ENCODE data around the gene PID1.

PID1 gene

GRCh38 chr2:229261076-229261475 is 10.0 kb downstream of the PID1 start:
- no peak for DNase-seq (ENCODE audit: low spot score)

GRCh38 chr2:229257985-229258384 is 13.1 kb downstream of the PID1 start:
- no peak for DNase-seq (ENCODE audit: low spot score)

GRCh38 chr2:229256376-229256775 is 14.7 kb downstream of the PID1 start:
- no peak for DNase-seq (ENCODE audit: low spot score)

- DNase-seq (ENCODE audit: low spot score): no peak
These were observed 16.9 kb downstream of the PID1 start for GRCh38 chr2:229254206-229254605.

- DNase-seq (ENCODE audit: low spot score): no peak
These were observed 18.1 kb downstream of the PID1 start for GRCh38 chr2:229252996-229253395.

GRCh38 chr2:229252280-229252679 is 18.8 kb downstream of the PID1 start:
- DNase-seq (ENCODE audit: low spot score): no peak

GRCh38 chr2:229249536-229249935 is 21.6 kb downstream of the PID1 start:
- DNase-seq (ENCODE audit: low spot score): no peak

- no peak for DNase-seq (ENCODE audit: low spot score)
These were observed 24.8 kb downstream of the PID1 start for GRCh38 chr2:229246334-229246733.

- DNase-seq (ENCODE audit: low spot score): no peak
These were observed 26.1 kb downstream of the PID1 start for GRCh38 chr2:229244975-229245374.

GRCh38 chr2:229243890-229244560 is 27.1 kb downstream of the PID1 start:
- no peak for DNase-seq (ENCODE audit: low spot score)

GRCh38 chr2:229240984-229241491 is 30.0 kb downstream of the PID1 start:
- no peak for DNase-seq (ENCODE audit: low spot score)

- DNase-seq (ENCODE audit: low spot score): no peak
These were observed 32.1 kb downstream of the PID1 start for GRCh38 chr2:229239021-229239420.

- DNase-seq (ENCODE audit: low spot score): no peak
These were observed 33.8 kb downstream of the PID1 start for GRCh38 chr2:229237270-229237669.

- DNase-seq (ENCODE audit: low spot score): no peak
These were observed 35.8 kb downstream of the PID1 start for GRCh38 chr2:229235131-229235914.

- DNase-seq (ENCODE audit: low spot score): no peak
These were observed 39.2 kb downstream of the PID1 start for GRCh38 chr2:229231885-229232284.

- DNase-seq (ENCODE audit: low spot score): no peak
These were observed 39.7 kb downstream of the PID1 start for GRCh38 chr2:229231328-229231868.

GRCh38 chr2:229230911-229231310 is 40.2 kb downstream of the PID1 start:
- no peak for DNase-seq (ENCODE audit: low spot score)

GRCh38 chr2:229230256-229230655 is 40.8 kb downstream of the PID1 start:
- no peak for DNase-seq (ENCODE audit: low spot score)

GRCh38 chr2:229226382-229226781 is 44.7 kb downstream of the PID1 start:
- DNase-seq (ENCODE audit: low spot score): no peak

GRCh38 chr2:229223107-229223506 is 48.0 kb downstream of the PID1 start:
- DNase-seq (ENCODE audit: low spot score): no peak

GRCh38 chr2:229221641-229222040 is 49.4 kb downstream of the PID1 start:
- DNase-seq (ENCODE audit: low spot score): no peak

GRCh38 chr2:229220254-229220653 is 50.8 kb downstream of the PID1 start:
- no peak for DNase-seq (ENCODE audit: low spot score)

GRCh38 chr2:229218329-229218921 is 52.7 kb downstream of the PID1 start:
- no peak for DNase-seq (ENCODE audit: low spot score)

Data from globus pallidus (tissue), 1 donor.